Adrenal gland (tissue), 5 donors: ENCODE data around the gene ATP6V0A4.

Experiments
- CTCF ChIP-seq, 6 experiments: fragments of 450-650 bp in 4 of 6; fragments of 200-600 bp in 2 of 6; sonication (generic) in 1 of 6; IDR thresholded peaks; 1 replicate in 5 of 6; 2 replicates in 1 of 6; pipeline versions ENCODE4 v1.5.1 to v1.8.0; 2016 to 2021; ENCODE audit warnings: antibody characterized with exemption in 6 of 6, mild to moderate bottlenecking in 2 of 6, moderate library complexity in 1 of 6
- POLR2A ChIP-seq, 2 donors: fragments of 450-650 bp; IDR thresholded peaks; one replicate each; pipeline ENCODE4 v1.6.1; 2017; ENCODE audit warnings: antibody characterized with exemption in 2 of 2, mild to moderate bottlenecking in 2 of 2, moderate library complexity in 1 of 2
- donor health status: DM: no; HTN: no; CAD: no.

GRCh38 chr7:138665249-138665648 is 132.7 kb downstream of the ATP6V0A4 start:
- no peak for TF ChIP-seq CTCF (IDR thresholded peaks at IDR 0.05)
- TF ChIP-seq POLR2A (IDR thresholded peaks at IDR 0.05) = peak in 1 of 2 donors; percentile 19
